ES-I3 (cell line): ENCODE data around the gene ZMPSTE24.

Experiments
- H3K36me3 ChIP-seq: 2 replicates; pipeline ENCODE4 v1.6.1; 2013; ENCODE audit warnings: mild to moderate bottlenecking, low read length, control low read depth, moderate library complexity; ENCODE audit not compliant: insufficient read depth
- H3K4me1 ChIP-seq: 2 replicates; pipeline ENCODE4 v1.6.1; 2013; ENCODE audit warnings: mild to moderate bottlenecking, control low read depth, low read length; ENCODE audit not compliant: insufficient read depth
- H3K9ac ChIP-seq: 2 replicates; pipeline ENCODE4 v1.6.1; 2013; ENCODE audit warnings: low read depth, mild to moderate bottlenecking, low read length, moderate library complexity
- H3K9me3 ChIP-seq: 2 replicates; pipeline ENCODE4 v1.6.1; 2013; ENCODE audit warnings: mild to moderate bottlenecking, low read length, moderate library complexity; ENCODE audit not compliant: control insufficient read depth, insufficient read depth

ZMPSTE24 gene

DNA sequence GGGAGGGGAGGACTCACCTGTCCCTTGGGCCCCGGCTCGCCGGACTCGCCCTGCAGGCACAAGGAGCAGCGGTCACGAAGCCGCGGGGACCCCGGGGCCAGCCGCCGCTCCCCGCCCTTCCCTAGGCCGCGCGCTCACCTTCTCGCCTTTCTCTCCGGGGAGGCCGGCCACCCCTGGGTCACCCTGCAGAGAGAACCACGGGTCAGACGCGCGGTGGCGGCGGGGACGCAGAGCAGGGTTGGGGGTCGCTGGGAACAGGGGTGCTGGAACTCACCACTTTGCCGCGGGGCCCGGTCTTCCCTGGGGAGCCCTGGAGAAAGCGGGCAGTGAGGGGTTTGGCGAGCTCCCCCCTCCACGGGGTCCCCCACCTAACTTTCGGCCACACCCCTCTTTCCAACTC, 45.8 kb downstream of the ZMPSTE24 start:
- H3K4me1 ChIP-seq = peaks cover 3% of the 10 kb centered on the region; the same call in 1 of the 2 replicates
- no peaks in the 10 kb centered on the region for H3K9me3 ChIP-seq
- no peak overlapping the region for H3K9ac ChIP-seq
- no peaks in the 10 kb centered on the region for H3K36me3 ChIP-seq

GRCh38 chr1:40305451-40305850, 47.4 kb downstream of the ZMPSTE24 start:
- Histone ChIP-seq H3K9ac (no peak overlapping the region), H3K9me3 (no peaks in the 10 kb centered on the region), H3K36me3 (no peaks in the 10 kb centered on the region), H3K4me1 (peaks cover 3% of the 10 kb centered on the region; the same call in 1 of the 2 replicates)

- Histone ChIP-seq H3K36me3 (no peaks in the 10 kb centered on the region), H3K9ac (no peak overlapping the region), H3K4me1 (peaks cover 3% of the 10 kb centered on the region; the same call in 1 of the 2 replicates), H3K9me3 (no peaks in the 10 kb centered on the region)
These were observed 47.8 kb downstream of the ZMPSTE24 start for GRCh38 chr1:40305871-40306270.

- Histone ChIP-seq H3K4me1 (peaks cover 3% of the 10 kb centered on the region; the same call in 1 of the 2 replicates), H3K36me3 (no peaks in the 10 kb centered on the region), H3K9ac (no peak overlapping the region), H3K9me3 (no peaks in the 10 kb centered on the region)
These were observed 48.3 kb downstream of the ZMPSTE24 start for GRCh38 chr1:40306296-40306695.

- H3K4me1 ChIP-seq = peaks cover 3% of the 10 kb centered on the region; the same call in 1 of the 2 replicates
- no peak overlapping the region for H3K9ac ChIP-seq
- H3K36me3 ChIP-seq = no peaks in the 10 kb centered on the region
- H3K9me3 ChIP-seq = no peaks in the 10 kb centered on the region
These were observed 49.1 kb downstream of the ZMPSTE24 start for GRCh38 chr1:40307186-40307585.

DNA sequence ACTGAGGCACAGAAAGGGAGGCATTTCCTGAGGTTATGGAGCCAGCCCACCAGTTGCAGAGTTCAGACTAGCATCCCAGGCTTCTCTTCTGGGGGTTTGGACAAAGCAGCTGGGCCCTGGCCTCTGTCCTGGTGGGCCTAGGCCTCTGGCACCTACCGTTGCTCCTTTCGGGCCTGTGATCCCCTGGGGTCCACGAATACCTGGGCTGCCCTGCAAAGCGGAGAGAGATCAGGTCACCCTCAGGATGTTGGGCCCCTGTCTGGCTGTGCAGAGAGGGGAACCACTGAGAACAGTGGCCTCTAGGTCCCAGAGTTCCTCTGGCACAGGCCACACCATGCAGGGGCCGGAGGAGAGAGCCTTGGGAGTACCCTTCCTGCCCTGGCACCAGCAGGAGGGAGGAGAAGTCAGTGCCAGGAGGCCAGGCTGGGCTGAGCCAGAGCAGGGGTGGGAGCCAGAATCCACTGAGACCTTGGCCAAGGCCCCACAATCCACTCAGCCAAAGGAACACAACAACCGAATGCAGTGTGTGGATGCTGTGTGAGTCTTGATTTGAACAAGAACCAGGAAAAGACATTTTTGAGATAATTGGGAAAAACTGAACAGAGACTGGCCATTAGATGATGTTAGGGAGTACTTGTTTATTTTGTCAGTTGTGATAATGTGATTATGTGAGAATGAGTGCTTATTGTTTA, 50.1 kb downstream of the ZMPSTE24 start:
- Histone ChIP-seq H3K36me3 (no peaks in the 10 kb centered on the region), H3K4me1 (peaks cover 3% of the 10 kb centered on the region; the same call in 1 of the 2 replicates), H3K9ac (no peak overlapping the region), H3K9me3 (no peaks in the 10 kb centered on the region)

DNA sequence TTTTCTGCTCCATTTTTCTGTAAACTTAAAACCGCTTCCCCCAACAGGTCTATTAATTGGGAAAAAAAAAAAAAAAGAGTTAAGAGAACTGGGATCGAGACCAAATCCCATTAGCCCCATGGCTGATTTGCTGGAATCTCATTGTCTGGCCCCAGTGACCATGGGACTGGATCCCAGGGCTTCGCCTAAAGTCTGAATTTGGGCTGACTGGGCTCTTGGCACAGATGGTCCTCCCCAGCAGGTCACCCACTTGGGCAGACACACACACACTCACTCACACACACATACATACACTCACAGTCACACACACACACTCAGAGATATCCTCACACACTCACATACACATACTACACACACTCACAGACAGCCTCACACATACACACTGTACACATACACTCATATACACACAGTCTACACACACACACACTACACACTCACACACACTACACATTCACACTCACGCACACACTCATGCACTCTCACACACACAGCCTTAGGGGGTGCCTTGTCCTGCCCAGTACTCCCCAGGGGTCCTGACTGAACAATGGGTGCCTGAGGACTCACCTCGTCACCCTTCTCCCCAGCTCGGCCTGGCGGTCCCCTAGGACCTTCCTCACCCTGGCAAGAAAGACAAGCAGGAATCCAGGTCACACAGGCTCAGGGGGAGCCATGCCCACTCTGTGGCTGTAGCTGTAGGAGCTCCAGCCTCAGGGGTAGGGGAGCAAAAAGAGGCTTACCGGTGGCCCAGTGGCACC, 51.5 kb downstream of the ZMPSTE24 start:
- Histone ChIP-seq H3K36me3 (no peaks in the 10 kb centered on the region), H3K9me3 (no peaks in the 10 kb centered on the region), H3K9ac (no peak overlapping the region), H3K4me1 (peaks cover 9% of the 10 kb centered on the region)

DNA sequence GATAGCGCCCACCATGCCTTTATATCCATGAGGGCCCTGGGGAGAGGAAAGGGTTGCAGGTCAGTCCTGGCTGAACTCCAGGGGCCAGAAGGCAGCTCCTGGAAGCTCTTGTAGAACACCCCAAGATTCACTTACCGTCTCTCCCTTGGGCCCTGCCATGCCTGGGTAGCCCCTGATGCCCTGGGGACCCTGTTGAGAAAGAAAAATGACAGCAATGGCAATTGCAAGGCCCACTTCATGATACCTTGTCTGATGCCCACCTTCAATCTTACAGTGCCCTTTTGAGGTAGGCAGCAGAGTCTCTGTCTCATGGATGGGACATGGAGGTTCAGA, 52.1 kb downstream of the ZMPSTE24 start:
- Histone ChIP-seq H3K36me3 (no peaks in the 10 kb centered on the region), H3K4me1 (peaks cover 13% of the 10 kb centered on the region), H3K9ac (no peak overlapping the region), H3K9me3 (no peaks in the 10 kb centered on the region)

GRCh38 chr1:40310983-40311642, 53.1 kb downstream of the ZMPSTE24 start:
- peaks cover 10% of the 10 kb centered on the region for H3K4me1 ChIP-seq
- H3K36me3 ChIP-seq = no peaks in the 10 kb centered on the region
- H3K9ac ChIP-seq = no peak overlapping the region
- H3K9me3 ChIP-seq = no peaks in the 10 kb centered on the region

GRCh38 chr1:40311692-40312091, 53.7 kb downstream of the ZMPSTE24 start:
- Histone ChIP-seq H3K9ac (no peak overlapping the region), H3K36me3 (no peaks in the 10 kb centered on the region), H3K9me3 (no peaks in the 10 kb centered on the region), H3K4me1 (peaks cover 10% of the 10 kb centered on the region)

DNA sequence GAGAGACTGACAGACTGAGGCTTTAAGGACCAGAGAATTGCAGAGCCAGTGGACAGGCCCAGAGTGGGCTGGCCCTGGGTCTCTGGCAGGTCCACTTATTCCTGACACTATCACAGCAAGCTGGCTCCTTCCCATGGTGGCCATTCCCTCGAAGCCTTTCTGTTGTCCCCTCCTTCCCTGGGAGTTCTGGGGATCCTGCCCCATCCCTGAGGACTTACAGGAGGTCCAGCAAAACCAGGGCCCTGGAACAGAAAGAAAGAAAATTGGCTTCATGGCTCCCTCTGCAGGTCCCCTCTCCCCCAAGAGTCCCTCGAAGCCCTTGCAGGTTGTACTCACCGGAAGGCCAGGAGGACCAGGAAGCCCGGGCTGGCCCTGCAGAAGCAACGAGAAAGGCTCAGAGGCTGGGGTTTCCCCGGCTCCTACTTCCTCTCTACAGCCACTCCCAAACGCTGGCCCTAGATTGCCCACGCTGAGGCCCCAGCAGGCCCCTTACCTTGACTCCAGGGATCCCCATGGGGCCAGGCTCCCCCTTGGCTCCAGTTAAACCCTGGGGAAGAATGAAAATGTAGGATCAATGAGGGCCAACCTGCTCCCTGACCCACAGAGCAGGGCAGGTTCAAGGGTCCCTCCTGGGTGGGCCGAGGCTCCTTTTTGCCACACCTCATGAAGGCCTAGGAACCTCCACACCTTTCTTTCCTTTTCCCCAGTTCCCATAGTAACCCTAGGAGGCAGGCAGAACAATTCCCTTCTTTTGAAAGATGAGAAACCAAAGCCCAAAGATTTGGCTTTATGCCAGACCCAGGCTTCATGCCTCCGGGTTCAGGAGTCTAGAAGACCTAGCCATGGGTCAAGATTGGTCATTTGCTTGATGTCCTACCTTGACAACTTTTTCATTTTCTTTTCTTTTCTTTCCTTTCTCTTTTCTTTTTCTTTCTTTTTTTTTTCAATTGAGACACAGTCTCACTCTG, 54.5 kb downstream of the ZMPSTE24 start:
- H3K36me3 ChIP-seq = no peaks in the 10 kb centered on the region
- peaks cover 10% of the 10 kb centered on the region for H3K4me1 ChIP-seq
- no peak overlapping the region for H3K9ac ChIP-seq

DNA sequence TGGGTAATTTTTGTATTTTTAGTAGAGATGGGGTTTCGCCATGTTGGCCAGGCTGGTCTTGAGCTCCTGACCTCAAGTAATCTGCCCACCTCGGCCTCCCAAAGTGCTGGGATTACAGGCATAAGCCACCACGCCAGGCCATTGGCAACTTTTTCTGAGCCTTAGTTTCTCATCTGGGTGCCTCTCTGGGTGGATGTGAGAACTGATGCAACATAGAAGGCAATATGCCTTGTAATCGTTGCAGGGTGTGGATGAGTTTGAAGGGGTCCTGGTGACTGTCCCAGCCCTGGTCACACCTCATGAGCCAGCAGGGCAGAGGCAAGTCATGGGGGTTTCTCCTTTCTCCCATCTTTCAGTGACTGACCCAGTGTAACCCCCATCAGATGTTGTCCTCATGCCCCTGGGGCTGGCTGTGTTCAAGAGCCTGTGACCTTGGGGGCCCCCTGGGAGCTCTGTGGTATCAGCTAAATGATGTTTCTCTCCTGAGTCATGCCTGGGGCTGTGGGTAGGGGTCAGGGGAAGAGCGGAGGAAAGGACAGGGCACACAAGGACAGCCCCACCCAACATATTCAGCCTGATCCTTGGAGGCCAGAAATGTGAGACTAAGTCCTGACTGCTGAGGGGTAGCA, 55.4 kb downstream of the ZMPSTE24 start:
- Histone ChIP-seq H3K36me3 (no peaks in the 10 kb centered on the region), H3K4me1 (peaks cover 10% of the 10 kb centered on the region), H3K9me3 (no peaks in the 10 kb centered on the region), H3K9ac (no peak overlapping the region)

More for the DNA sequence above, 54.5 kb downstream of the ZMPSTE24 start:
- no peaks in the 10 kb centered on the region for H3K9me3 ChIP-seq

DNA sequence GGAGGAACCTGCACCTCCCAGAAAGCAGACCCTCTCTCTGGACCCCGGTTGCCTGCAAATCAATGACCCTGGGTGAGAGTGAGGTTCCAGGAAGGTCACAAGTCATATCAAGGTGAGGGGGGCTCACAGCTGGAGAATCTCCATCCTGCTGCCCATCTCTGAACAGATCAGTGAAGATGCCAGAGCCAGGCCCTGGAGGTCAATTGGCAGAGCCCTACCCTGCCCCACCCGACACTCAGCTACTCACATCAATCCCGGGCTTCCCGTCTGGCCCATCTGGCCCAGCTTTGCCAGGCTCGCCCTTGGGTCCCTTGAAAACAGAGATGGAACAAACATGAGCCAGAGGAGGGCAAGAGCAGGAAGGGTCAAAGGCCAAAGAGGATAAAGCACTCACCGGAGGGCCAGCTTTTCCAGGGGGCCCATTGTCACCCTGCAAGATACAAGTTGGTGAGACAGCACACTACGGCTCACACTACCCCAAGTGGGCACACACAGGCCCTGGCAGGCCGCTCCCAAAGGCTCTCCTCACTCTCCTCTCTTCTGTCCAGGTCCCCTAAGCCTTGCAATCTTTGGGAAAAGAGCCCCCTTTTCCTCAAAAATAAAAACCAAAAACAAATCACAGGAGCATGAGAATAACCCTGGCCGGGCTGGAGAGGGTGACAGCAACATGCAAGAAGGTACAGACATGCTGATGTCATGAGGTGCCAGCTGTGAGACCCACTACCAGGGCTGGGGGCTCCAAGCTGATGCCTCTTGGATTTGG, 56.1 kb downstream of the ZMPSTE24 start:
- Histone ChIP-seq H3K9ac (no peak overlapping the region), H3K36me3 (no peaks in the 10 kb centered on the region), H3K9me3 (no peaks in the 10 kb centered on the region), H3K4me1 (peaks cover 10% of the 10 kb centered on the region)
